ENCODE measurements around the gene CANX.

GRCh38 chr5:179747811-179748210 lies 49.0 kb downstream of the CANX start:
- TF ChIP-seq CTCF (IDR thresholded peaks at IDR 0.05; ENCODE audit: low read length) (no peak), EZH2 (optimal IDR thresholded peaks at IDR 0.05; ENCODE audit: low read depth, low read length) (no peak), EZH2phosphoT487 (IDR thresholded peaks at IDR 0.05; ENCODE audit: low read length) (no peak)
